ENCODE measurements around the gene DNALI1. TPM values are rescaled to one million over a fixed set of nuclear protein-coding genes. Genes with fewer than 3 reads are reported as not detected.

The DNALI1 gene
- 0.06 to 0.12 TPM in 2 of 5 replicates, not detected in the others for total RNA-seq (2022; extraction: Qiagen RNA extraction; ENCODE audit: low read depth)

GRCh38 chr1:37556712-37557196 is at the start of gene DNALI1:
Gene DNALI1, plus strand, starts transcription at chr1:37556940. Its CDS starts 55 bp downstream, at chr1:37556995.

GRCh38 chr1:37514350-37515184 is 42.2 kb upstream of the DNALI1 start, which contains the start of gene MEAF6:
Gene MEAF6, minus strand, starts transcription at chr1:37514766. Its CDS starts 20 bp downstream, at chr1:37514746.

GRCh38 chr1:37553927-37554808 is 2.6 kb upstream of the DNALI1 start, which contains the start of gene SNIP1:
Gene SNIP1, minus strand, starts transcription at chr1:37554293. Its CDS starts 64 bp downstream, at chr1:37554229.

GRCh38 chr1:37595440-37596181 is 38.9 kb downstream of the DNALI1 start, which contains the start of gene GNL2:
Gene GNL2, minus strand, starts transcription at chr1:37595937. Its CDS starts 115 bp downstream, at chr1:37595822.

Other genes with a start within 250 kb of the DNALI1 start
- 11.2 to 22.4 TPM (median 18.8 TPM) in 5 replicates for gene ZC3H12A, start 82.4 kb upstream of the DNALI1 start, total RNA-seq (2022; extraction: Qiagen RNA extraction; ENCODE audit: low read depth)
- gene MEAF6, start 42.2 kb upstream of the DNALI1 start, total RNA-seq (2022; extraction: Qiagen RNA extraction; ENCODE audit: low read depth) = 34.1 to 41.4 TPM (median 35.7 TPM) in 5 replicates
- 8.0 to 15.3 TPM (median 11.1 TPM) in 5 replicates for gene SNIP1, start 2.6 kb upstream of the DNALI1 start, total RNA-seq (2022; extraction: Qiagen RNA extraction; ENCODE audit: low read depth)
- 54.1 to 70.9 TPM (median 61.7 TPM) in 5 replicates for gene GNL2, start 39.0 kb downstream of the DNALI1 start, total RNA-seq (2022; extraction: Qiagen RNA extraction; ENCODE audit: low read depth)
- gene RSPO1, start 78.0 kb downstream of the DNALI1 start, total RNA-seq (2022; extraction: Qiagen RNA extraction; ENCODE audit: low read depth) = 0.03 to 0.15 TPM (median 0.09 TPM) in 4 of 5 replicates, not detected in the other
- gene CDCA8, start 135.6 kb downstream of the DNALI1 start, total RNA-seq (2022; extraction: Qiagen RNA extraction; ENCODE audit: low read depth) = 46.5 to 51.6 TPM (median 50.2 TPM) in 5 replicates
- gene EPHA10, start 208.2 kb downstream of the DNALI1 start, total RNA-seq (2022; extraction: Qiagen RNA extraction; ENCODE audit: low read depth) = 0.44 to 1.2 TPM (median 0.97 TPM) in 5 replicates
- gene MANEAL, start 236.9 kb downstream of the DNALI1 start, total RNA-seq (2022; extraction: Qiagen RNA extraction; ENCODE audit: low read depth) = 20.5 to 27.2 TPM (median 25.5 TPM) in 5 replicates